GM19099 (cell line): ENCODE data around the gene KCTD21.

ENCODE experiments used
- POLR2A ChIP-seq: IDR thresholded peaks from 3 replicates; pipeline ENCODE4 v1.6.1; 2011; ENCODE audit warnings: low read depth; ENCODE audit not compliant: insufficient read length; ENCODE audit errors: extremely low read depth

The KCTD21 gene

DNA sequence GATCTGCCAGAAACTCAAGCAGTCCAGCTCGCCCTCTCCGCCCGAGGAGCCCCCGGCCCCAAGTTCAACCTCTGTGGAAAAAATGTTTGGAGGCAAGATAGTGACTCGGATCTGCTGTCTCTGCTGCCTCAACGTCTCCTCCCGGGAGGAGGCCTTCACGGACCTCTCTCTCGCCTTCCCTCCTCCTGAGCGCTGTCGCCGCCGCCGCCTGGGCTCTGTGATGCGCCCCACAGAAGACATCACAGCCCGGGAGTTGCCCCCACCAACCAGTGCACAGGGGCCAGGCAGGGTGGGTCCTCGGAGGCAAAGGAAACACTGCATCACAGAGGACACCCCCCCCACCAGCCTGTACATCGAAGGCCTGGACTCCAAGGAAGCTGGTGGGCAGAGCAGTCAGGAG is 21.1 kb upstream of the KCTD21 start:
- no peak for TF ChIP-seq POLR2A

- no peak for TF ChIP-seq POLR2A
These were observed 20.1 kb upstream of the KCTD21 start for GRCh38 chr11:78208257-78209165.

- no peak for TF ChIP-seq POLR2A
These were observed 19.3 kb upstream of the KCTD21 start for GRCh38 chr11:78207532-78208256.

DNA sequence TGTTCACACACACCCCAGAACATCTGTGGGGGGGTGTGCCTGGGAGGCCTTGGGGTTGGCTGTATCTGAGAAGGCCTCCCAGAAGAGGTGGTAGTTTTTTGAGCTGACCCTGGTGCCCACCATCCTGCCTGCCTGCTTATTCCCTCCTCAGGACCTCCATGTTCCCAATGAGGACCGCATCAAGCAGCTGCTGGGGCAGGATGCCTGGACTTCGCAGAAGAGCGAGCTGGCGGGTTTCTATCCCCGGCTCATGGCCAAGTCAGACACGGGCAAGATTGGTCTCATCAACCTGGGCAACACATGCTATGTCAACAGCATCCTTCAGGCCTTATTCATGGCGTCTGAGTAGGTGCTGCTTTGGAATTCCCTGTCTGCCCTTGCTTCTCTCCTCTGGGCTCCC is 17.3 kb upstream of the KCTD21 start:
- no peak for TF ChIP-seq POLR2A

DNA sequence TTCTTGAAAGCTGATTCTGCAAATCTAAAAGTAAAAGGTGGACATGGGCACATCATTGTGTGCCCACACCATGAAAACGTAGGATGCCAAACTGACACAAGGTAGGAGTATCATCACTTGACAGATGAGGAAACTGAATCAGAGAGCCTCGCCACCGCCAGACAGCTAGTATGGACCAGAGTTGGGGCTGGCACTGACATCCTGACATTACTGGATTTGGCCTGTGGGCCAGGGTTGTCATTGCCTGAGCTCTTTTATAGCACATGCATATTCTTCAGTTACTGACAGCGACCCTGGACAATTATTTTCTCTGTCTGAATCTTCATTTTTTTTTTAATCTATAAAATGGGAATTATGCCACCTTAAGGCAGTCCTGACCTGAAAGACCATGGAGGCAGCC is 16.8 kb upstream of the KCTD21 start:
- TF ChIP-seq POLR2A = no peak

GRCh38 chr11:78203184-78203583 is 14.8 kb upstream of the KCTD21 start:
- TF ChIP-seq POLR2A = no peak

DNA sequence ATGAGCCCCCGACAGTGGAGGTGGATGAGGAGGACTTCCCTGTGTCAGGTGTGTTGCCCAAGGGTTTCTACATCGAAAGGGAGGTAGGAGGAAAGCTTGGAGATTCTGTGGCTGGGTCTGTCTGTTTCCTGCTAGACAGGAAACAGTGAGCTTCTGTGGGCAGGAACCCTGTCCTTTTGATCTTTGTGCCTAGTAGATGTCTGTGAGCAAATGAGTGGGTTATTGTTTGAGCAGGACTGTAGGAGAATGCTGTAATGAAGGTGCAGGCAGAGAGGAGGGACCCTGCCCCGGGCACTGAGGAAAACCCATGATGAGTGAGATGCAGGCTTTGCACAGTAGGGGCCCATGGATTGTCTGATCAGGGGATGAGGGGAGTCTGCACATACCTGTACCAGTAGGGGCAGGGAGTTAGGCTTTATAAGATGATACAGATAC is 14.3 kb upstream of the KCTD21 start:
- TF ChIP-seq POLR2A = no peak

GRCh38 chr11:78201096-78201818 is 12.8 kb upstream of the KCTD21 start:
- TF ChIP-seq POLR2A = no peak

DNA sequence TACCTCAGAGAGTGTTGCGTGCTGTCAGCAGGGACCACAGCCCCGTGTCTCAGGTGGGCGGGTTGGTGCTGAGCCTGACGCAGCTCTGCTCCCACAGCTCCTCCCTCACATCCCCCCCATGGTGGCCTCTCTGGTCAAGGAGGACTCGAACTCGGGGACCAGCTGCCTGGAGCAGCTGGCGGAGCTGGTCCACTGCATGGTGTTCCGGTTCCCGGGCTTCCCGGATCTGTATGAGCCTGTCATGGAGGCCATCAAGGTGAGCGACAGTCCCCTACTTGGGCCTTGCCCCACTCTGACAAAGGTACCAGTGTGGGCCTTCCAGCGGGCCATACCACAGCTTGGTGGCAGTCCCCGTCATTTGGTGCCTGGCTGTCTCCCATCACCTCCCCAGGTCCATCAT is 12.1 kb upstream of the KCTD21 start:
- no peak for TF ChIP-seq POLR2A

DNA sequence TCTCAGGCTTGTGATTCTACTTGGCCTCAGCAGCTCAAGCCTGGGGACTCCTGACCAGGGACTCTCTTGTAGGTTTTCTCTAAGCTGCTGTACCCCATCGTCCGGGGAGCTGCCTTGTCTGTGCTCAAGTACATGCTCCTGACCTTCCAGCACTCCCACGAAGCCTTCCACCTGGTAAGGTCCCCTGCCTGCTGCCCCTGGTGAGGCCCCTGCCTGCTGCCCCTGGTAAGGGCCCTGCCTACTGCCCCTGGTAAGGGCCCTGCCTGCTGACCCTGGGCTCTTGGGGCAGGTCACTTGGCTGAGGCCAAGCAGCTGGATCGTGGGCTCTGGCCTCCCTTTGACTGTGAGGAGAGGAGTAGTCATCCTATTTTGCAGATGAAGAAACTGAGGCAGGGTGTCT is 11.6 kb upstream of the KCTD21 start:
- no peak for TF ChIP-seq POLR2A

GRCh38 chr11:78199653-78200015 is 11.2 kb upstream of the KCTD21 start:
- no peak for TF ChIP-seq POLR2A

GRCh38 chr11:78199015-78199652 is 10.7 kb upstream of the KCTD21 start:
- TF ChIP-seq POLR2A = no peak

DNA sequence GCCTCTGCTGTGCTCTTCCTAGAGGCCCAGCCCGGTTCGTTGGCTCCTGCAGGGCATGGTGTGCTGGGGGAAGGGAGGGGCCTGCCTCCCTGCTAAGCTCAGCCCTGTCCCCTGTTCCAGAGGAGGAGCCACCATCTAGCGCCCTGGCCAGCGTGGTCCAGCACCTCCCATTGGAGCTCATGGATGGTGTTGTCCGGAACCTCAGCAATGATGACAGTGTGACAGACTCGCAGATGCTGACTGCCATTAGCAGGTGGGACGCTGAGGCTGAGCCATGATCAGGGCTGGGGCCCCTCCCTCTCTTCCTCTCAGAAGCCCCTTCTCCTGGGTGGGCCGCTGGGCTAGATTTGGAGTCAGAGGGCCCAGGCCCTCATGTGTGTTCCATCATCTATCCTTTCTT is 9.4 kb upstream of the KCTD21 start:
- no peak for TF ChIP-seq POLR2A

- no peak for TF ChIP-seq POLR2A
These were observed 8.2 kb upstream of the KCTD21 start for GRCh38 chr11:78196661-78197091.
